Suprapubic skin (tissue), 4 donors: ENCODE measurements around the gene BNIP5. TPM values are rescaled to one million over a fixed set of nuclear protein-coding genes. Genes with fewer than 3 reads are reported as not detected.

Source experiments
- DNase-seq, 2 donors: peaks; one replicate each; pipeline ENCODE4 v3.0.0-alpha.2; 2019; ENCODE audit warnings: low spot score in 2 of 2
- H3K27ac ChIP-seq: fragments of 200-600 bp; sonication (generic); one replicate; pipeline ENCODE4 v1.5.1; 2019
- H3K27me3 ChIP-seq: fragments of 200-600 bp; sonication (generic); one replicate; pipeline ENCODE4 v1.5.1; 2019
- H3K36me3 ChIP-seq: fragments of 200-600 bp; sonication (generic); one replicate; pipeline ENCODE4 v1.5.1; 2019
- H3K4me1 ChIP-seq: fragments of 200-600 bp; sonication (generic); one replicate; pipeline ENCODE4 v1.5.1; 2019
- H3K4me3 ChIP-seq: fragments of 200-600 bp; sonication (generic); one replicate; pipeline ENCODE4 v1.5.1; 2019; ENCODE audit warnings: mild to moderate bottlenecking
- H3K9me3 ChIP-seq: fragments of 200-600 bp; sonication (generic); one replicate; pipeline ENCODE4 v1.5.1; 2019
- EP300 ChIP-seq: sonication (generic); formaldehyde crosslinking; IDR thresholded peaks from one replicate; pipeline ENCODE4 v1.6.1; 2017; ENCODE audit warnings: antibody characterized with exemption
- POLR2A ChIP-seq, 2 donors: fragments of 450-650 bp; IDR thresholded peaks; one replicate each; pipeline ENCODE4 v1.6.1; 2017; ENCODE audit warnings: antibody characterized with exemption in 2 of 2, mild to moderate bottlenecking in 2 of 2, moderate library complexity in 2 of 2
- POLR2AphosphoS5 ChIP-seq, 3 donors: sonication (generic); formaldehyde crosslinking; IDR thresholded peaks; one replicate each; pipeline ENCODE4 v1.6.1; 2017; ENCODE audit warnings: antibody characterized with exemption in 3 of 3
- WGBS: methylation state at CpG from one replicate; pipeline ENCODE4 v1.1.5; 2018; 5-methylcytosine and 5-hydroxymethylcytosine counted together
- total RNA-seq, 4 donors: library from RNA; depleted of rRNA; stranded (reverse); fragments of >200 nt; gene quantifications; one replicate each; pipeline ENCODE4 v1.1.0, GENCODE V29; 2016
- TF ChIP-seq, protein P1 (sequence below), 2 donors: fragments of 200-600 bp in 1 of 2; fragments of 450-650 bp in 1 of 2; sonication (generic) in 1 of 2; IDR thresholded peaks; one replicate each; pipeline ENCODE4 v1.5.1; 2016 to 2019; ENCODE audit warnings: antibody characterized with exemption in 2 of 2, mild to moderate bottlenecking in 1 of 2, moderate library complexity in 1 of 2

BNIP5 gene
- total RNA-seq, 4 donors from 2014 or later: 0.11 TPM; not detected in 3

DNA sequence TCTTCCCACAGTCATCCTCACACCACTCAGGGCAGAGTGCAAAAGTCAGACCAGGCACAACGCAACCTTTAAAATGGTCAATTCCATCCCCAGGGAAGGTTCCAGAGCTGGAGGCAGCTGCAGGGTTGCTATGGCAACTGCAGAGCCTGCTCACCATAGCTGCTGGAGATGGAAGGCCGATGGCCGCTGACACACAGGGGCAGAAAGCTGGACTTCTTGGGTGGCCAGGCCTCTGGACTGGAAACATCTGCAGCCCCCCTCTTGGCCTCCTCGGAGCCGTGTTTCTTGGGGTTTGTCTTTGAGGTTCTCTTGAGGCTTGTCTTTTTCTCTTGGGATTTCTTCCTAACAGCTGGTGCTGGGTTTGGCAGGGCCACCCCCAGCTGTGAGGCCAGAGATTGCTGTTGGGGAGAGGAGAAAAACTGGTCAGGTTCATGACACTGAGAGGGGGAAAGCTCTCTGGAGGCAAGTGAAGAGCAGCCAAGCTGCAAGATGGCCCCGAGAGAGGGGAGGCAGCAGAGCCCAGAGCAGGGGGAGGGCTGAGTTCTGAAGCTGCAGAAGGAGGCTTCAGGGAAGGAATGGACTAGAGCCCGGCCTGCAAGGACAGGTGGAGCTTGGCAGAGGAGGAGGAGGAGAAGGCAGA, 10.2 kb downstream of the BNIP5 start:
- no peaks in the 10 kb centered on the region for H3K9me3 ChIP-seq
- H3K4me3 ChIP-seq: no peak overlapping the region
- TF ChIP-seq EP300 (no peak), POLR2A (IDR thresholded peaks at IDR 0.05) (no peak), POLR2AphosphoS5 (IDR thresholded peaks at IDR 0.05) (no peak)
- TF ChIP-seq, protein P1, sequence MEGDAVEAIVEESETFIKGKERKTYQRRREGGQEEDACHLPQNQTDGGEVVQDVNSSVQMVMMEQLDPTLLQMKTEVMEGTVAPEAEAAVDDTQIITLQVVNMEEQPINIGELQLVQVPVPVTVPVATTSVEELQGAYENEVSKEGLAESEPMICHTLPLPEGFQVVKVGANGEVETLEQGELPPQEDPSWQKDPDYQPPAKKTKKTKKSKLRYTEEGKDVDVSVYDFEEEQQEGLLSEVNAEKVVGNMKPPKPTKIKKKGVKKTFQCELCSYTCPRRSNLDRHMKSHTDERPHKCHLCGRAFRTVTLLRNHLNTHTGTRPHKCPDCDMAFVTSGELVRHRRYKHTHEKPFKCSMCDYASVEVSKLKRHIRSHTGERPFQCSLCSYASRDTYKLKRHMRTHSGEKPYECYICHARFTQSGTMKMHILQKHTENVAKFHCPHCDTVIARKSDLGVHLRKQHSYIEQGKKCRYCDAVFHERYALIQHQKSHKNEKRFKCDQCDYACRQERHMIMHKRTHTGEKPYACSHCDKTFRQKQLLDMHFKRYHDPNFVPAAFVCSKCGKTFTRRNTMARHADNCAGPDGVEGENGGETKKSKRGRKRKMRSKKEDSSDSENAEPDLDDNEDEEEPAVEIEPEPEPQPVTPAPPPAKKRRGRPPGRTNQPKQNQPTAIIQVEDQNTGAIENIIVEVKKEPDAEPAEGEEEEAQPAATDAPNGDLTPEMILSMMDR (IDR thresholded peaks at IDR 0.05): no peak
- no peaks in the 10 kb centered on the region for H3K36me3 ChIP-seq
- WGBS: 70% methylated on average over 7 of the region's 7 CpGs
- H3K27ac ChIP-seq: no peak overlapping the region
- no peaks in the 10 kb centered on the region for H3K4me1 ChIP-seq
- peaks cover 17% of the 10 kb centered on the region for H3K27me3 ChIP-seq
- DNase-seq: no peak

DNA sequence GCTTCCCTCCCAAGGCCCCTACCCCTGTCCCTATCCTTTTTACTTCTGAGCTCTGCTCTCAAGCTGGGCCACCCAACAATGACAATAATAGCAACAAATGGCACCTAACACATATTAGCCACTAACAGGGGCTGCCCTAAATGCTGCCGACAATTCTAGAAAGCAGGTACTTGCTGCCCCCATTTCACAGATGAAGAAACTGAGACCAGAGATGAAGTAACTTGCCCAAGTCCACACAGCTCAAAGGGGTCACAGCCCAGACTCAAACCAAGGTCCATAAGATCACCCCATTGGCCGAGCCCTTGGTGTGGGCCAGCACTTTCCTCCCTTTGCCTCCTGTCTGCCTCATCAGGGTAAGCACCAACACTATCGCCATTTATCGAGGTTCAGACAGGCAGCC, 12.0 kb downstream of the BNIP5 start:
- H3K4me1 ChIP-seq: no peaks in the 10 kb centered on the region
- no peak overlapping the region for H3K4me3 ChIP-seq
- no peak overlapping the region for H3K27ac ChIP-seq
- 84% methylated on average over 3 of the region's 4 CpGs for WGBS
- no peaks in the 10 kb centered on the region for H3K9me3 ChIP-seq
- no peaks in the 10 kb centered on the region for H3K36me3 ChIP-seq
- DNase-seq: no peak
- TF ChIP-seq EP300: no peak
- no peak for TF ChIP-seq POLR2A (IDR thresholded peaks at IDR 0.05)
- TF ChIP-seq, protein P1 (IDR thresholded peaks at IDR 0.05): no peak
- no peak for TF ChIP-seq POLR2AphosphoS5 (IDR thresholded peaks at IDR 0.05)
- H3K27me3 ChIP-seq: peaks cover 3% of the 10 kb centered on the region

DNA sequence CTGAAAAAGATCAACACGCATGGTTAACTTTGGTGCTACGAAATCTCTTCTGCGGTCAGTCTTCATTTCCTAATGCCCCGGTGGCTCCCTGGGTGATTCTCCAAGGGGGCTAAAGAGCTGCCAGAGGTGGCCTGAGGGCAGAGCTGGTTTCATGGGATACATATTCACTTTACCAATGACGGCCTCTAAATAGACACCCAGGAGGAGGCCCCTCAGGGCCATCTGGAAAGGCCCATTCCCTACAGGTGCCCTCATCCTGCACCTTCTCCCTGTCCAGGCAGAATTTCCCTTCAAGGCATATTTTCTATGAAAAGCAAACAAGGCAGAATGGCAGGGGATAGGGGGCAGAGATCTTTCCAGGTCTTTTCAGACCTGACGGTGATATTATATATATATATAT, 12.5 kb downstream of the BNIP5 start:
- peaks cover 3% of the 10 kb centered on the region for H3K27me3 ChIP-seq
- TF ChIP-seq POLR2AphosphoS5 (IDR thresholded peaks at IDR 0.05) (no peak), EP300 (no peak), POLR2A (IDR thresholded peaks at IDR 0.05) (no peak)
- TF ChIP-seq, protein P1 (IDR thresholded peaks at IDR 0.05): no peak
- no peak for DNase-seq
- no peak overlapping the region for H3K27ac ChIP-seq
- no peaks in the 10 kb centered on the region for H3K9me3 ChIP-seq
- WGBS: 81% methylated on average over 6 of the region's 6 CpGs
- H3K36me3 ChIP-seq: no peaks in the 10 kb centered on the region
- no peaks in the 10 kb centered on the region for H3K4me1 ChIP-seq
- no peak overlapping the region for H3K4me3 ChIP-seq

DNA sequence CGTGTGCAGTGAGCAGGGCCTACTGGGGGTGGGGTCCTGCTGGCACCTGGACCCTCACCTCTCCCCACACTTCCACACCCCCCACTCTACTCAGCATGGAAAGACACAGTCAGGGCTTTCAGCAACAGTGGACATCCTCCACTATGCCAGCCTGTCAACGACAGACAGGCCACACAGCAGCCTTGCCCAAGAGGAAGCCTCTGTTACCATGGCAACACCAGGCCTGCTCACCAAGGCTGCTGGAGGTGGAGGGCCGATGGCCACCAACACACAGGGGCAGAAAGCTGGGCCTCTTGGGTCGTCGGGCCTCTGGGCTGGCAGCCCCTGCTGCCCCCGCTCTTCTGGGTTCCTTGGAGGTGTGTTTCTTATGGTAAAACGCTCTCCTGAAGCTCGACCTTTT, 13.6 kb downstream of the BNIP5 start:
- no peak overlapping the region for H3K4me3 ChIP-seq
- no peaks in the 10 kb centered on the region for H3K9me3 ChIP-seq
- no peak overlapping the region for H3K27ac ChIP-seq
- TF ChIP-seq POLR2A (IDR thresholded peaks at IDR 0.05) (no peak), POLR2AphosphoS5 (IDR thresholded peaks at IDR 0.05) (no peak), EP300 (no peak)
- TF ChIP-seq, protein P1 (IDR thresholded peaks at IDR 0.05): no peak
- H3K27me3 ChIP-seq: no peaks in the 10 kb centered on the region
- WGBS: 92% methylated on average over 6 of the region's 8 CpGs
- H3K36me3 ChIP-seq: no peaks in the 10 kb centered on the region
- no peak for DNase-seq
- no peaks in the 10 kb centered on the region for H3K4me1 ChIP-seq

DNA sequence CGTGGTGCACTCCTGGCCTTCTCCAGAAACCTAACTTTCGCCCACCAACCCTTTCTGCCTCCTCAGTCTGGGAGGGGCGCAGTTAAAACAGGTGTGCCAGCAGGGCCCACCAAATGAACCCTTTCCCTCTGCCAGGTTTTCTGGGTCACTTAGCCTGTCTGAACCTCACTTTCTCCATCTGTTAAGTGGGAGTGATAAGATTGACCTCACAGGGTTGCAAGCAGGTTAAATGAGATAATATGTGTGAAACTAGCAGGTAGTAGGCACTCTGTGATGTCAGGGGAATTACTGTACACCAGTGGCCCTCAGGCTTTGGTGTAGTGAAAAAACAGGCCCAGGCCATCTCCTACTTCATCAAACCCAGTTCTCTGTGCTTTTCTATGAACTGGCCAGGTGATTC, 14.1 kb downstream of the BNIP5 start:
- H3K27ac ChIP-seq: no peak overlapping the region
- no peak for DNase-seq
- no peaks in the 10 kb centered on the region for H3K9me3 ChIP-seq
- H3K36me3 ChIP-seq: no peaks in the 10 kb centered on the region
- 100% methylated on average over 1 of the region's 3 CpGs for WGBS
- H3K4me3 ChIP-seq: no peak overlapping the region
- TF ChIP-seq EP300 (no peak), POLR2A (IDR thresholded peaks at IDR 0.05) (no peak), POLR2AphosphoS5 (IDR thresholded peaks at IDR 0.05) (no peak)
- TF ChIP-seq, protein P1 (IDR thresholded peaks at IDR 0.05): no peak
- no peaks in the 10 kb centered on the region for H3K4me1 ChIP-seq
- H3K27me3 ChIP-seq: no peaks in the 10 kb centered on the region
